Transverse colon (tissue), 4 donors: ENCODE data around the gene DHCR7.

Experiments used
- CTCF ChIP-seq, 5 experiments: fragments of 200-600 bp in 3 of 5; fragments of 450-650 bp in 2 of 5; sonication (generic) in 3 of 5; IDR thresholded peaks; 1 replicate in 2 of 5; 2 replicates in 3 of 5; pipeline ENCODE4 v1.5.1; 2016 to 2017; ENCODE audit warnings: antibody characterized with exemption in 5 of 5, inconsistent platforms in 3 of 5, mild to moderate bottlenecking in 2 of 5, moderate library complexity in 1 of 5
- POLR2A ChIP-seq: fragments of 450-650 bp; IDR thresholded peaks from one replicate; pipeline ENCODE4 v1.6.1; 2016; ENCODE audit warnings: antibody characterized with exemption, mild to moderate bottlenecking, moderate library complexity
- POLR2AphosphoS5 ChIP-seq, 3 donors: sonication (generic); formaldehyde crosslinking; IDR thresholded peaks; one replicate each; pipeline ENCODE4 v1.6.1; 2016; ENCODE audit warnings: antibody characterized with exemption in 3 of 3

GRCh38 chr11:71430166-71430565, 18.0 kb downstream of the DHCR7 start:
- no peak for TF ChIP-seq POLR2A
- no peak for TF ChIP-seq CTCF (IDR thresholded peaks at IDR 0.05)
- TF ChIP-seq POLR2AphosphoS5 (IDR thresholded peaks at IDR 0.05), result no peak
